ENCODE measurements around the gene KRABD2.

Gene KRABD2

DNA sequence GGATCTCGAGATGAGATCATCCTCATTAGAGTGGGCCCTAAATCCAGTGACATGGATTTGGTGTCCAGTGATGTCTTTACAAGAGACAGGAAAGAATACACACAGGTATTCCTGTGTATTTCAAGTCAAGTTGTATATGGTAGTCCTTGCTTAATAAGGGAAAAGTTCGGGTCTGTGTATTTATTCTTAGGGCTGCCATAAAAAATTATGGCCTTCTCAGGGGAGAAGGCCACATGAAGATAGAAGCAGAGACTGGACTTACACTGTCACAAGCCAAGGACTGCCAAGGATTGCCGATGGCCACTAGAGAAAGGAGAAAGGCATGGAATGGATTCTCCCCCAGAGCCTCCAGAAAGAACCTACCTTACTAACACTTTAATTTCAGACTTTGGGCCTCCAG is 8.3 kb downstream of the KRABD2 start:
- Histone ChIP-seq H3F3A (ENCODE audit: control insufficient read depth, insufficient read depth) (no peaks in the 10 kb centered on the region), H3K36me3 (ENCODE audit: control insufficient read depth, low read length) (peaks cover 3% of the 10 kb centered on the region; the same call in 1 of the 2 replicates), H4K20me1 (ENCODE audit: control insufficient read depth, insufficient read depth, low read depth, low read length) (no peaks in the 10 kb centered on the region), H3K9me3 (ENCODE audit: control insufficient read depth, insufficient read depth, low read length) (no peaks in the 10 kb centered on the region), H3K4me1 (ENCODE audit: control insufficient read depth, low read length) (peaks cover 4% of the 10 kb centered on the region; the same call in 1 of the 2 replicates), H3K27ac (ENCODE audit: low read depth, low read length) (no peak overlapping the region), H3K4me3 (ENCODE audit: low read length) (no peak overlapping the region), H3K79me2 (ENCODE audit: control insufficient read depth, low read length) (no peaks in the 10 kb centered on the region), H3K4me2 (ENCODE audit: low read length) (no peak overlapping the region), H3K9me2 (replicated peaks; ENCODE audit: control insufficient read depth, low read length) (no peaks in the 10 kb centered on the region), H3K27me3 (ENCODE audit: control insufficient read depth, low read length) (no peaks in the 10 kb centered on the region)
- no peak for TF ChIP-seq CTCF (IDR thresholded peaks at IDR 0.05; ENCODE audit: low read depth, low read length, poor library complexity, severe bottlenecking)
- TF ChIP-seq EZH2phosphoT487 (IDR thresholded peaks at IDR 0.05; ENCODE audit: borderline replicate concordance, low read length), result no peak

GRCh38 chr17:8366231-8366630 is 10.3 kb downstream of the KRABD2 start:
- Histone ChIP-seq H3F3A (ENCODE audit: control insufficient read depth, insufficient read depth) (no peaks in the 10 kb centered on the region), H3K27me3 (ENCODE audit: control insufficient read depth, low read length) (peaks cover 1% of the 10 kb centered on the region), H3K4me2 (ENCODE audit: low read length) (no peak overlapping the region), H4K20me1 (ENCODE audit: control insufficient read depth, insufficient read depth, low read depth, low read length) (no peaks in the 10 kb centered on the region), H3K4me1 (ENCODE audit: control insufficient read depth, low read length) (peaks cover 4% of the 10 kb centered on the region; the same call in 1 of the 2 replicates), H3K9me2 (replicated peaks; ENCODE audit: control insufficient read depth, low read length) (no peaks in the 10 kb centered on the region), H3K79me2 (ENCODE audit: control insufficient read depth, low read length) (no peaks in the 10 kb centered on the region), H3K27ac (ENCODE audit: low read depth, low read length) (no peak overlapping the region), H3K36me3 (ENCODE audit: control insufficient read depth, low read length) (peaks cover 3% of the 10 kb centered on the region; the same call in 1 of the 2 replicates), H3K9me3 (ENCODE audit: control insufficient read depth, insufficient read depth, low read length) (no peaks in the 10 kb centered on the region), H3K4me3 (ENCODE audit: low read length) (no peak overlapping the region)
- TF ChIP-seq CTCF (IDR thresholded peaks at IDR 0.05; ENCODE audit: low read depth, low read length, poor library complexity, severe bottlenecking), result no peak
- no peak for TF ChIP-seq EZH2phosphoT487 (IDR thresholded peaks at IDR 0.05; ENCODE audit: borderline replicate concordance, low read length)

GRCh38 chr17:8365143-8365542 is 11.4 kb downstream of the KRABD2 start:
- Histone ChIP-seq H3K9me3 (ENCODE audit: control insufficient read depth, insufficient read depth, low read length) (no peaks in the 10 kb centered on the region), H3K27me3 (ENCODE audit: control insufficient read depth, low read length) (peaks cover 6% of the 10 kb centered on the region), H3K27ac (ENCODE audit: low read depth, low read length) (no peak overlapping the region), H3F3A (ENCODE audit: control insufficient read depth, insufficient read depth) (no peaks in the 10 kb centered on the region), H3K36me3 (ENCODE audit: control insufficient read depth, low read length) (peaks cover 3% of the 10 kb centered on the region; the same call in 1 of the 2 replicates), H4K20me1 (ENCODE audit: control insufficient read depth, insufficient read depth, low read depth, low read length) (no peaks in the 10 kb centered on the region), H3K9me2 (replicated peaks; ENCODE audit: control insufficient read depth, low read length) (no peaks in the 10 kb centered on the region), H3K4me1 (ENCODE audit: control insufficient read depth, low read length) (peaks cover 3% of the 10 kb centered on the region; the same call in 1 of the 2 replicates), H3K79me2 (ENCODE audit: control insufficient read depth, low read length) (no peaks in the 10 kb centered on the region), H3K4me2 (ENCODE audit: low read length) (no peak overlapping the region), H3K4me3 (ENCODE audit: low read length) (no peak overlapping the region)
- TF ChIP-seq CTCF (IDR thresholded peaks at IDR 0.05; ENCODE audit: low read depth, low read length, poor library complexity, severe bottlenecking) (no peak), EZH2phosphoT487 (IDR thresholded peaks at IDR 0.05; ENCODE audit: borderline replicate concordance, low read length) (no peak)
